ENCODE data around the gene ATXN1. TPM values are rescaled to one million over a fixed set of nuclear protein-coding genes. Genes with fewer than 3 reads are reported as not detected.

Gene ATXN1
- total RNA-seq, 1 experiment from 2014 or later: 10.4 TPM

- DNase-seq (ENCODE audit: low read depth): peak; percentile 65
Observed at GRCh38 chr6:16747232-16748024, 13.8 kb downstream of the ATXN1 start.

- no peak for DNase-seq (ENCODE audit: low read depth)
Observed at GRCh38 chr6:16746812-16747211, 14.4 kb downstream of the ATXN1 start.

GRCh38 chr6:16746401-16746800 lies 14.9 kb downstream of the ATXN1 start:
- no peak for DNase-seq (ENCODE audit: low read depth)

GRCh38 chr6:16743664-16744210 lies 17.5 kb downstream of the ATXN1 start:
- DNase-seq (ENCODE audit: low read depth): no peak

- no peak for DNase-seq (ENCODE audit: low read depth)
Observed at GRCh38 chr6:16742116-16742515, 19.1 kb downstream of the ATXN1 start.

GRCh38 chr6:16741112-16742016 lies 19.9 kb downstream of the ATXN1 start:
- DNase-seq (ENCODE audit: low read depth): peak; percentile 96

- no peak for DNase-seq (ENCODE audit: low read depth)
Observed at GRCh38 chr6:16740097-16740496, 21.2 kb downstream of the ATXN1 start.

- peak; percentile 70 for DNase-seq (ENCODE audit: low read depth)
Observed at GRCh38 chr6:16739329-16739801, 21.9 kb downstream of the ATXN1 start.

- no peak for DNase-seq (ENCODE audit: low read depth)
Observed at GRCh38 chr6:16737925-16738324, 23.3 kb downstream of the ATXN1 start.

GRCh38 chr6:16736856-16737775 lies 24.1 kb downstream of the ATXN1 start:
- peak; percentile 59 for DNase-seq (ENCODE audit: low read depth)

GRCh38 chr6:16735014-16735413 lies 26.2 kb downstream of the ATXN1 start:
- no peak for DNase-seq (ENCODE audit: low read depth)

- DNase-seq (ENCODE audit: low read depth): no peak
Observed at GRCh38 chr6:16733085-16733484, 28.2 kb downstream of the ATXN1 start.

GRCh38 chr6:16731478-16732051 lies 29.7 kb downstream of the ATXN1 start:
- no peak for DNase-seq (ENCODE audit: low read depth)

GRCh38 chr6:16730738-16731477 lies 30.4 kb downstream of the ATXN1 start:
- DNase-seq (ENCODE audit: low read depth): no peak

GRCh38 chr6:16729744-16730143 lies 31.5 kb downstream of the ATXN1 start:
- DNase-seq (ENCODE audit: low read depth): no peak

- DNase-seq (ENCODE audit: low read depth): peak; percentile 74
Observed at GRCh38 chr6:16729183-16729691, 32.0 kb downstream of the ATXN1 start.

- DNase-seq (ENCODE audit: low read depth): no peak
Observed at GRCh38 chr6:16728513-16729182, 32.6 kb downstream of the ATXN1 start.

GRCh38 chr6:16727996-16728395 lies 33.3 kb downstream of the ATXN1 start:
- DNase-seq (ENCODE audit: low read depth): no peak

Data from HT1080 (cell line).